ENCODE results near the gene ISM1. TPM values are rescaled to one million over a fixed set of nuclear protein-coding genes. Genes with fewer than 3 reads are reported as not detected.

ISM1 gene
- polyA plus RNA-seq, 1 donor from 2014 or later: not detected

DNA sequence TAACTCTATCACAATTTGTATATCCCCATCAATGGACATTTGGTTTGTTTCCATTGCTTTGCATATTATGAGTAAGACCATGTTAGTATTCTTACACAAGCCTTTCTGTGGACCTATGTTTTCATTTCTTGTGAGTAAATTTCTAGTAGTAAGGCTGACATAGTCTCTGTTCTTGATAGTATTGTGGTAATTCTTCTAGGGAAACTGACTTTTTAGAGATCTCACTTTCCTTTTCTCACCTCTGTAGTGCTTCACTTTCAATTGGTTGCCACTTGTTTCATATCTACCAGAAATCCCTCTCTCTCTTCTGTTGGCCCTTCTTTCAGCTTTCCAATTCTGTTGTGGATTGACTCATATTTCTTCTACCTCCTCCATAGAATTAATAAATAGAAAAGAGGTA is 8.5 kb downstream of the ISM1 start:
- TF ChIP-seq POLR2AphosphoS5 (IDR thresholded peaks at IDR 0.05): no peak
- no peak for TF ChIP-seq EP300 (conservative IDR thresholded peaks at IDR 0.05; ENCODE audit: poor library complexity, severe bottlenecking)
- no peak for TF ChIP-seq SMC3 (conservative IDR thresholded peaks at IDR 0.05; ENCODE audit: poor library complexity)
- TF ChIP-seq MXI1 (conservative IDR thresholded peaks at IDR 0.05; ENCODE audit: poor library complexity, severe bottlenecking): no peak
- no peak for TF ChIP-seq RAD21 (conservative IDR thresholded peaks at IDR 0.05)
- no peak for TF ChIP-seq TAF1 (IDR thresholded peaks at IDR 0.05; ENCODE audit: low read depth)
- TF ChIP-seq, protein P1, sequence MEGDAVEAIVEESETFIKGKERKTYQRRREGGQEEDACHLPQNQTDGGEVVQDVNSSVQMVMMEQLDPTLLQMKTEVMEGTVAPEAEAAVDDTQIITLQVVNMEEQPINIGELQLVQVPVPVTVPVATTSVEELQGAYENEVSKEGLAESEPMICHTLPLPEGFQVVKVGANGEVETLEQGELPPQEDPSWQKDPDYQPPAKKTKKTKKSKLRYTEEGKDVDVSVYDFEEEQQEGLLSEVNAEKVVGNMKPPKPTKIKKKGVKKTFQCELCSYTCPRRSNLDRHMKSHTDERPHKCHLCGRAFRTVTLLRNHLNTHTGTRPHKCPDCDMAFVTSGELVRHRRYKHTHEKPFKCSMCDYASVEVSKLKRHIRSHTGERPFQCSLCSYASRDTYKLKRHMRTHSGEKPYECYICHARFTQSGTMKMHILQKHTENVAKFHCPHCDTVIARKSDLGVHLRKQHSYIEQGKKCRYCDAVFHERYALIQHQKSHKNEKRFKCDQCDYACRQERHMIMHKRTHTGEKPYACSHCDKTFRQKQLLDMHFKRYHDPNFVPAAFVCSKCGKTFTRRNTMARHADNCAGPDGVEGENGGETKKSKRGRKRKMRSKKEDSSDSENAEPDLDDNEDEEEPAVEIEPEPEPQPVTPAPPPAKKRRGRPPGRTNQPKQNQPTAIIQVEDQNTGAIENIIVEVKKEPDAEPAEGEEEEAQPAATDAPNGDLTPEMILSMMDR (IDR thresholded peaks at IDR 0.05; ENCODE audit: poor library complexity, severe bottlenecking): no peak
- TF ChIP-seq REST (IDR thresholded peaks at IDR 0.05; ENCODE audit: borderline replicate concordance): no peak
- no peak for TF ChIP-seq EZH2 (IDR thresholded peaks at IDR 0.05; ENCODE audit: borderline replicate concordance, insufficient read depth, low read length, poor library complexity, severe bottlenecking)

GRCh38 chr20:13231031-13231752 is 10.1 kb downstream of the ISM1 start:
- H3K27ac ChIP-seq (ENCODE audit: low read length): no peak overlapping the region
- H2AFZ ChIP-seq (ENCODE audit: low read depth, low read length): no peak overlapping the region
- H3K9ac ChIP-seq (ENCODE audit: low read length): no peak overlapping the region
- TF ChIP-seq EZH2 (IDR thresholded peaks at IDR 0.05; ENCODE audit: borderline replicate concordance, insufficient read depth, low read length, poor library complexity, severe bottlenecking): no peak
- TF ChIP-seq, protein P1 (IDR thresholded peaks at IDR 0.05; ENCODE audit: poor library complexity, severe bottlenecking): no peak
- no peak for TF ChIP-seq RAD21 (conservative IDR thresholded peaks at IDR 0.05)
- no peak for TF ChIP-seq POLR2AphosphoS5 (IDR thresholded peaks at IDR 0.05)
- no peak for TF ChIP-seq REST (IDR thresholded peaks at IDR 0.05; ENCODE audit: borderline replicate concordance)
- TF ChIP-seq EP300 (conservative IDR thresholded peaks at IDR 0.05; ENCODE audit: poor library complexity, severe bottlenecking): no peak
- H3K9me2 ChIP-seq (ENCODE audit: insufficient read depth, low read length): no peaks in the 10 kb centered on the region
- H3K4me2 ChIP-seq (ENCODE audit: low read length): no peak overlapping the region
- no peaks in the 10 kb centered on the region for H3K36me3 ChIP-seq (ENCODE audit: insufficient read depth, low read length)
- H4K20me1 ChIP-seq (ENCODE audit: insufficient read depth): no peaks in the 10 kb centered on the region
- no peaks in the 10 kb centered on the region for H3K9me3 ChIP-seq (ENCODE audit: low read length)
- no peaks in the 10 kb centered on the region for H3K79me2 ChIP-seq (replicated peaks; ENCODE audit: insufficient read depth, low read length)
- no peaks in the 10 kb centered on the region for H3K27me3 ChIP-seq (ENCODE audit: insufficient read depth, low read depth, low read length)
- H3K4me3 ChIP-seq (ENCODE audit: low read length): no peak overlapping the region
- H3F3A ChIP-seq (ENCODE audit: insufficient read depth, low read length, poor library complexity, severe bottlenecking): no peaks in the 10 kb centered on the region

More for the DNA sequence above, 8.5 kb downstream of the ISM1 start:
- H3F3A ChIP-seq (ENCODE audit: insufficient read depth, low read length, poor library complexity, severe bottlenecking): no peaks in the 10 kb centered on the region
- H4K20me1 ChIP-seq (ENCODE audit: insufficient read depth): no peaks in the 10 kb centered on the region
- H3K4me3 ChIP-seq (ENCODE audit: low read length): no peak overlapping the region
- H3K36me3 ChIP-seq (ENCODE audit: insufficient read depth, low read length): no peaks in the 10 kb centered on the region
- H3K9ac ChIP-seq (ENCODE audit: low read length): no peak overlapping the region
- H3K4me2 ChIP-seq (ENCODE audit: low read length): no peak overlapping the region
- H3K9me3 ChIP-seq (ENCODE audit: low read length): no peaks in the 10 kb centered on the region
- no peaks in the 10 kb centered on the region for H3K9me2 ChIP-seq (ENCODE audit: insufficient read depth, low read length)
- H3K27me3 ChIP-seq (ENCODE audit: insufficient read depth, low read depth, low read length): no peaks in the 10 kb centered on the region
- H3K79me2 ChIP-seq (replicated peaks; ENCODE audit: insufficient read depth, low read length): no peaks in the 10 kb centered on the region
- no peak overlapping the region for H3K27ac ChIP-seq (ENCODE audit: low read length)
- no peak overlapping the region for H2AFZ ChIP-seq (ENCODE audit: low read depth, low read length)

Data from neural cell (in vitro differentiated cells).